Measurements from ENCODE around the gene SKIDA1.

DNA sequence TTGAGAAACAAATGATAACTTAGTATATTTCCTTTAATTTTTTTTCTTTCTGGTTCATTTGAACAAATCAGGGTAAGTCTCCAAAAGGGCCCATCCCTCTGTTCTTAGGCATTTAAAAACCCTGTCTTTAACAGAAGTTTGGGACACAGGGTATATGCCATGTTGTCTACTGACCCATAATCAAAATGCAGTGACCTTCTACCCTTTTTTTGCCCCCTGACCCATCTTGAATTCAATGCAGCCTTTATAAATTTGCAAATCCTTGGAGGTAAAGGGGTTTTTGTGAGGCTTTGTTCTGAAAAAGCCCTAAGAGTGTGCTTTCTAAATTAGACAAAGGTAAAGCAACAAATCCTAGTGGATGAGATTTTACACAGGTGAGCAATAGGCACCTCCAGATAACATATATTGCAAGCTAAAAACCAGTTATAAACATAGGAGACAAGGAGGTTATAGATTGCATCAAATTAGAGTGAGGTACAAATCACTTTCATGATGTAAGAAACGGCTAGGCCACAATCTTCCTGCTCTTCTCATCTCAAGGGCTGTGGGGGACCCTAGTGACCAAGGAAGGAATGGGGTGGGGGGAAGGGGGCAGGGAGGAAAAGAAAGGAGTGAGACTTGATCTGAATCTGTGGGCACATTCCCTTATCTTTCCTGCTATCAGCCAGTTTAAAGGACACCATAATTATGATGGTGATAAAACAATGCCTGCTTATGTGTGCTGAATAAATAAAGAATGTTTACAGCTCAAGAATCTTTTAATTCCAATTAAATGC lies 2.7 kb downstream of the SKIDA1 start:
- TF ChIP-seq CTCF (conservative IDR thresholded peaks at IDR 0.05 in 1 of 2, IDR thresholded peaks at IDR 0.05 in 1 of 2; ENCODE audit: extremely low read depth in 1 of 2, insufficient read depth in 1 of 2, low read depth in 1 of 2, low read length in 2 of 2) (no peak), EZH2 (IDR thresholded peaks at IDR 0.05; ENCODE audit: borderline replicate concordance, low read length) (no peak)
